HEK293 (cell line): ENCODE data around the gene GCSAM.

Experiments used
- CTCF ChIA-PET: fragments of 350-600 bp; formaldehyde crosslinking; extraction: SDS; loops from one replicate; lab custom pipeline; 2021; ENCODE audit warnings: antibody characterized with exemption; lab: Yijun Ruan, JAX
- POLR2A ChIA-PET: fragments of 300-600 bp; formaldehyde crosslinking; extraction: SDS; loops from one replicate; lab custom pipeline; 2020; ENCODE audit warnings: antibody characterized with exemption, inconsistent platforms; lab: Yijun Ruan, JAX
- H3K27ac ChIP-seq: fragments of 200-500 bp; sonication (Bioruptor generic); 2 replicates; pipeline ENCODE4 v1.5.1; 2014; ENCODE audit warnings: low read depth, low read length, control low read depth, inconsistent platforms; ENCODE audit errors: extremely low read depth
- H3K36me3 ChIP-seq, 2 experiments: fragments of 200-500 bp in 1 of 2; sonication (Bioruptor generic) in 1 of 2; 1 replicate in 1 of 2; 2 replicates in 1 of 2; pipeline ENCODE4 v1.5.1; 2014 to 2017; ENCODE audit warnings: inconsistent platforms in 2 of 2, low read length in 2 of 2; ENCODE audit not compliant: control insufficient read depth in 2 of 2, insufficient read depth in 1 of 2
- H3K4me1 ChIP-seq: fragments of 200-500 bp; sonication (Bioruptor generic); 2 replicates; pipeline ENCODE4 v1.5.1; 2014; ENCODE audit warnings: mild to moderate bottlenecking, low read length, inconsistent platforms; ENCODE audit not compliant: control insufficient read depth, insufficient read depth
- H3K4me3 ChIP-seq: 2 replicates; pipeline ENCODE4 v1.5.1; 2011; ENCODE audit warnings: low read depth, mild to moderate bottlenecking, control low read depth, low read length, moderate library complexity
- H3K9me3 ChIP-seq: fragments of 200-500 bp; sonication (Bioruptor generic); 2 replicates; pipeline ENCODE4 v1.5.1; 2014; ENCODE audit warnings: low read depth, low read length, inconsistent platforms; ENCODE audit not compliant: control insufficient read depth, insufficient read depth
- OVOL3 ChIP-seq: fragments of 450-650 bp; formaldehyde crosslinking; IDR thresholded peaks from 2 replicates; pipeline ENCODE4 v1.5.1; 2016; ENCODE audit warnings: missing biosample characterization, missing genetic modification characterization
- PRDM2 ChIP-seq: fragments of 450-650 bp; formaldehyde crosslinking; IDR thresholded peaks from 2 replicates; pipeline ENCODE4 v1.5.1; 2016; ENCODE audit warnings: missing biosample characterization, missing genetic modification characterization, borderline replicate concordance
- PRDM4 ChIP-seq: fragments of 450-650 bp; formaldehyde crosslinking; IDR thresholded peaks from 2 replicates; pipeline ENCODE4 v1.5.1; 2017; ENCODE audit warnings: missing biosample characterization, missing genetic modification characterization
- ZBTB6 ChIP-seq: fragments of 450-650 bp; formaldehyde crosslinking; IDR thresholded peaks from 2 replicates; pipeline ENCODE4 v1.5.1; 2017; ENCODE audit warnings: missing biosample characterization, missing genetic modification characterization
- ZNF280C ChIP-seq: fragments of 450-650 bp; formaldehyde crosslinking; IDR thresholded peaks from 2 replicates; pipeline ENCODE4 v1.5.1; 2016; ENCODE audit warnings: missing biosample characterization, missing genetic modification characterization
- ZNF311 ChIP-seq: fragments of 450-650 bp; formaldehyde crosslinking; IDR thresholded peaks from 2 replicates; pipeline ENCODE4 v1.5.1; 2017; ENCODE audit warnings: missing biosample characterization, missing genetic modification characterization, borderline replicate concordance
- ZNF324 ChIP-seq: fragments of 450-650 bp; formaldehyde crosslinking; IDR thresholded peaks from 2 replicates; pipeline ENCODE4 v1.5.1; 2016; ENCODE audit warnings: missing biosample characterization, missing genetic modification characterization
- ZNF391 ChIP-seq: fragments of 450-650 bp; formaldehyde crosslinking; IDR thresholded peaks from 2 replicates; pipeline ENCODE4 v1.5.1; 2016; ENCODE audit warnings: low read depth, missing biosample characterization, missing genetic modification characterization, borderline replicate concordance
- ZNF423 ChIP-seq: fragments of 450-650 bp; formaldehyde crosslinking; IDR thresholded peaks from 2 replicates; pipeline ENCODE4 v1.5.1; 2016; ENCODE audit warnings: missing biosample characterization, missing genetic modification characterization
- ZNF488 ChIP-seq: fragments of 450-650 bp; formaldehyde crosslinking; IDR thresholded peaks from 2 replicates; pipeline ENCODE4 v1.5.1; 2016; ENCODE audit warnings: missing biosample characterization, missing genetic modification characterization
- ZNF513 ChIP-seq: fragments of 450-650 bp; IDR thresholded peaks from 2 replicates; pipeline ENCODE4 v1.5.1; 2018; ENCODE audit warnings: missing biosample characterization, missing genetic modification characterization
- ZNF521 ChIP-seq: fragments of 450-650 bp; formaldehyde crosslinking; IDR thresholded peaks from 2 replicates; pipeline ENCODE4 v1.5.1; 2017; ENCODE audit warnings: missing biosample characterization, mild to moderate bottlenecking, missing genetic modification characterization
- ZSCAN23 ChIP-seq: fragments of 450-650 bp; formaldehyde crosslinking; IDR thresholded peaks from 2 replicates; pipeline ENCODE4 v1.5.1; 2016; ENCODE audit warnings: missing biosample characterization, missing genetic modification characterization

GCSAM gene

GRCh38 chr3:112095731-112096130 is 37.3 kb downstream of the GCSAM start:
- Histone ChIP-seq H3K36me3 (peaks cover 4 to 12% of the 10 kb centered on the region in 2 experiments; a peak in 2 of 3 replicates), H3K9me3 (no peaks in the 10 kb centered on the region), H3K4me3 (no peak overlapping the region), H3K4me1 (peaks cover 14% of the 10 kb centered on the region; the same call in 1 of the 2 replicates), H3K27ac (no peak overlapping the region)
- ChIA-PET CTCF (interaction anchor here (0.9 kb wide), 1 partner anchor 16 kb away, joined by 6 read pairs; no protein-coding TSS in a partner anchor), POLR2A (interaction anchor here (0.6 kb wide), 1 partner anchor 230 kb away, joined by 3 read pairs; no protein-coding TSS in a partner anchor)
- TF ChIP-seq ZNF280C (tag by site-specific recombination), result no peak
- TF ChIP-seq ZNF488, result no peak
- TF ChIP-seq PRDM2 (tag by site-specific recombination), result no peak
- no peak for TF ChIP-seq ZNF391 (tag by site-specific recombination)
- TF ChIP-seq ZNF521 (tag by site-specific recombination), result no peak
- TF ChIP-seq ZSCAN23, result no peak
- no peak for TF ChIP-seq ZNF324 (tag by site-specific recombination)
- TF ChIP-seq ZNF311 (tag by site-specific recombination), result no peak
- no peak for TF ChIP-seq OVOL3 (tag by site-specific recombination)
- TF ChIP-seq ZBTB6 (tag by site-specific recombination), result no peak
- no peak for TF ChIP-seq PRDM4 (tag by site-specific recombination)
- TF ChIP-seq ZNF423, result no peak
- no peak for TF ChIP-seq ZNF513
